ENCODE results near the gene TRMT1.
"Not testable (repeated sequence)": the region's sequence is repeated elsewhere in the genome, so short reads cannot be mapped to it uniquely, and the experiment has no call there.

The TRMT1 gene

DNA sequence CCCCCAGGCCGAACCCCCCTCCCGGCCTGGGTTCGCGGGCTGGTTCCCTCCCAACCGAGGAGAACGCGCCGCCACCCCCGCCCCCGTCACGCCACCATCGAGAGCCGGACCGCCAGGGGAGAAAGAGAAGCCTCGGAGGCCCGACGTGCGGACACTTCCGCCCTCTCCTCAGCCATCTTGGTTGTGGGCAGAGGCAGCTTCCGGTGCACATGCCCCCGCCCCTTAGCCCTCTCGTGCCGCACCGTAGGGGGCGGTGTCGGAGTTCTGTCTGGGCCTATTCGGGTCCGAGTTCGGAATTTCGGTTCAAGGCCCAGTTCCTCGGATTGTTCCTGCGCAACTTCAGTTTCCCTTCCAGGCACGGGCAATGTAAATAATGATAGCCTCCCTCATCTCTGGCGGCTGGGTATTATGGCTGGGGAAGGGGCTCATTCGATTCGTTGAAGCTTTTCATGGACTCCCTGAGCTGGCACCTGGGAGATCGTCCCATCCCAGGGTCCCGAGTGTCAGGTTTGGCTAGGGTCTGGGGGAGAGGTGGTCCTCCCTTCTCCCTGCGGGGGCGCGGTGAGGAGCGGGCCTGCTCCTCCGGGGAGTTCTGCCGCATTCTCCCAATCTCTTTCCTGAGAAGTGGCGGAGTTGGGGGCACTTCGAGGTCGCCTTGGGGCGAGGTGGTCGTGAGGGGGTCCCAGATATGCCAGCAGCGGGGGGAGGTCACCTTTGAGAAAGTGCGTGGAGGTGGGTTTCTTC is 33.8 kb upstream of the TRMT1 start, which contains the start of the genes IER2 and STX10:
Gene IER2 (plus strand): TSS at position 225 of the 744 bp plus-strand sequence. CDS start 2,776 bp downstream, outside the sequence.
Gene STX10 (minus strand): TSS at position 189 of the 744 bp plus-strand sequence. CDS start 202 bp downstream, outside the sequence.
- DNase-seq, result peak; percentile 76

DNA sequence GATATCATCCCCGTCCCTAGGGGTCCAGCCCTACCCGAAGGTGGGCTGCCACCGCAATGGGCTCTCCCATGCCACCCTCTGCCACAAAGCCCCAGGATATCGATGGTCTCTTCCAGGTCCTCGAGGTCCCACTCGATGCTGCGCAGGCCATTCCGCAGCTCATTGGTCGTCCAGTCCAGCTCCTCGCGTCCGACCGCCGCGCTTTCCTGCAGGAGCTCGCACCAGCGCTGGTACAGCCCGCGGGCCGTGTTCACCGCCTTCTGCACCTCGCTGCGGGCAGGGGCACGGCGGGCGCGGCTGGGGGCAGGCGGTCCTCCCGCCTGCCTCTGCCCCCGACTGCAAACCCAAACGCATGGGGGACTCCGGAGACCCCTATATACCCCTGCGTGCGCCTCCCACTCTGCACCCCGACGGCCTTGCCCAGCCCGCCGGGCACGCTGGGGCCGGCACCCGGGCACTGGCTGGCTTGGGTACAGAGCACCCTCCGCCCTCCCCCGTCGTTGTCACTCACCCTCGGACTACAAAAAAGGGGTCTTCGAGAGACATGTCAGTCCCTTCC is 33.2 kb upstream of the TRMT1 start:
- DNase-seq, result no peak

DNA sequence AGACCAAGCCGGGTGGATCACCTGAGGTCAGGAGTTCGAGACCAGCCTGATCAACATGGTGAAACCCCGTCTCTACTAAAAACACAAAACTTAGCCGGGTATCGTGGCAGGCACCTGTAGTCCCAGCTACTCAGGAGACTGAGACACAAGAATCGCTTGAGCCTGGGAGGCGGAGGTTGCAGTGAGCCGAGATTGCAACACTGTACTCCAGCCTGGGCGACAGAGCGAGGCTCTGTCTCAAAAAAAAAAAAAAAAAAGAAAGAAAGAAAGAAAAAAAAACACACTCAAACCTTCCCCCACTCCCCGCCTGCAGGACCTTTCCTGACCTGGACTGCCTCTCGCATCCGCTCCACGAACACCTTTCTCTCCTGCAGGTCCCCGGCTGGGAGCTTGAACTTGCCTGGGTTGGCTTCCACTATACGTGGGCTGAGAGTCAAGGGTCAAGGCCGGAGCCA is 32.7 kb upstream of the TRMT1 start:
- not testable (repeated sequence) for DNase-seq

DNA sequence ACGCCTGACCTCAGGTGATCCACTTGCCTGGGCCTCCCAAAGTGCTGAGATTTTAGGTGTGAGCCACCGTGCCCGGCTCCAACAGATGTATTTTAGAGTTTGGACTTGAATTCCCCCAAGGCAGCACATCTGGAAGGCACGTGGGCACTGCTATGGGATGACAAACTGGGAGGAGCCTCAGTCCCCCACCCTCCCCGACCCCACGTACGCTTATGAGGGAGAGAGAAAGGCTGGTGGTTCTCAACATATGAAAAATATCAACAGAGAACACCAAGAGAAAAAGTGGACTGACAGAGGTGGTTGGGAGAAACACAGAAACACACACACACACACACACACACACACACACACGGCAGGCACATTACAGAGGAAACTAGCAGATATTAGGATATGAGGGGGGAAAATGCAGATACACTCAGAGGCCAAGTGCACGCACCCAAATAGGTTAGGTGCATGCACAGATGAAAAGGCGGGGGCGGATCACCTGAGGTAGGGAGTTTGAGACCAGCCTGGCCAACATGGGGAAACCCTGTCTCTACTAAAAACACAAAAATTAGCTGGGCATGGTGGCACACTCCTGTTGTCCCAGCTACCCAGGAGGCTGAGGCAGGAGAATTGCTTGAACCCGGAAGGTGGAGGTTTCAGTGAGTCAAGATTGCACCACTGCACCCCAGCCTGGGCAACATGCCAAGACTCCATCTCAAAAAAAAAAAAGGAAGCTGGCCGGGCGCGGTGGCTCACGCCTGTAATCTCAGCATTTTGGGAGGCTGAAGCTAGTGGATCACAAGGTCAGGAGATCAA is 30.4 kb upstream of the TRMT1 start:
- no peak for DNase-seq

DNA sequence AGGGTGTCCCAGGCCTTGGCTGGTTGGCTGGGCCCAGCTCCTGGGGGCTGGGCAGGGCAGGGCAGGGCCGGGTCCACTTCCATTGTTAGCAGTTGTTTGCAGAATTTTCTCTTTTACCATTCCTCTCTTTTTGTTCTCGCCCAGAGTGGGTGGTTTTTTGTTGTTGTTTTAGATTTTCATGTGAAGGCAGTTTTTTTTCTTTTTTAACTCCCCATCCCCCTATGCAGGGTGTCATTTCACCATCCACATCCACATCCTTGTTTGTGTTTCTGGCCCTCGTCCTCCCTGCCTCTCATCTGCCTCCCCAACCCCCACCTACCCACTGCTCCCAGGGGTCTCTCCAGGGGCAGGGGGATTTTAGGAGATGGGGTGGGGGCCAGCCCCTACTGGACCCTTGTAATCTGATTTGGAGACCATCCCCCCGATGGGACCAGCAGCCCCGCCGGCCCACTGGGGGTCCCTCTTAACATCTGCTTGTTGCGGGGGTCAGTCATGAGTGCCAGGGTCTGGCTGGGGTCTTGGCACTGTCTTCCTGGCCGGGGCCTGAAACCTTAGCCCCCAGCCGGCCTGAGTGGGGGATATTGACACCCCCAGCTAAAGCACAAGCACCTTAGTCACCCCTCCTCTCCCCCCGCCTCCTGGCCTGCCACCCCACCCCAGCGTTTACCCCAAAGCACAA is 23.2 kb upstream of the TRMT1 start:
- no peak for DNase-seq

DNA sequence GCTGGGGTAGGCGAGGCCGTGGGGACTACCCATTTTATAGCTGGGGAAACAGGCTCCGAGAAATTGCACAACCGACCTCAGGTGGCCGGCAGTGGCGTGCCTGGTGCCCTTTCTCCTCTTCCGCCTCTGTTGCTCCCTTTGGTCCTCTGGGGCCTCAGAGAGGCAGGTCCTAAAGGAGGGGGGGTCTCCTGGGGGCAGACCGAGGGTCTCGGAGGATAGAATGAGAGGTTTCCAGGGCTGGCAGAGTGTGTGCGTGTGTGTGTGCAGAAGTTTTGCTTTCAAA is 22.3 kb upstream of the TRMT1 start:
- no peak for DNase-seq

DNA sequence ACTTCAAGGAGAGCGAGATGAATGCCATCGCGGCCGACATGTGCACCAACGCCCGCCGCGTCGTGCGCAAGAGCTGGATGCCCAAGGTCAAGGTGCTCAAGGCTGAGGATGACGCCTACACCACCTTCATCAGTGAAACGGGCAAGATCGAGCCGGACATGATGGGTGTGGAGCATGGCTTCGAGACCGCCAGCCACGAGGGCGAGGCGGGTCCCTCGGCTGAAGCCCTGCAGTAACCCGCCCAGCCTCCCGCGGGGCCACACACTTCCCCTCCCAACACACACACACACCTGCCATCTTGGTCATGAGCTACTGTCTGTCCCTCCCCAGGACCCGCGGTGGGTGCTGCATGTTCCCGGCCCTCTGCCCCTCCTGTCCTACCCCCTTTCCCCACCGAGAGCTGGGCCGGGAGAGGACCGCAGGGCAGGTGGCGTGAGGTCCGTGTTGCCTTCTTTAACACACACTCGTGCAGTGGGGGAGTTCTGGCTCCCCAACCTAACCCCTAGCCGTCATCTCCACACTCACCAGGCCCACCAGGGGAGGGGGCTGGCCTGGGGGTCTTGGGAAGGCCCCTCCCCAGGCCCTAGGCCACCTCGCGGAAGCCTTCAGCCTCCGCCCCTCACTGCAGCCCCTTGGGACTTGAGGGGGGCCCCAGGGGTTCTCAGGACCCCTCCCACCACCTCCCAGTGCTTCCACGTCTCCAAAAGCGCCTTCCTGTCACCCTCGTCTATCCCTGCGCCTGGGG is 21.8 kb upstream of the TRMT1 start:
- no peak for DNase-seq

DNA sequence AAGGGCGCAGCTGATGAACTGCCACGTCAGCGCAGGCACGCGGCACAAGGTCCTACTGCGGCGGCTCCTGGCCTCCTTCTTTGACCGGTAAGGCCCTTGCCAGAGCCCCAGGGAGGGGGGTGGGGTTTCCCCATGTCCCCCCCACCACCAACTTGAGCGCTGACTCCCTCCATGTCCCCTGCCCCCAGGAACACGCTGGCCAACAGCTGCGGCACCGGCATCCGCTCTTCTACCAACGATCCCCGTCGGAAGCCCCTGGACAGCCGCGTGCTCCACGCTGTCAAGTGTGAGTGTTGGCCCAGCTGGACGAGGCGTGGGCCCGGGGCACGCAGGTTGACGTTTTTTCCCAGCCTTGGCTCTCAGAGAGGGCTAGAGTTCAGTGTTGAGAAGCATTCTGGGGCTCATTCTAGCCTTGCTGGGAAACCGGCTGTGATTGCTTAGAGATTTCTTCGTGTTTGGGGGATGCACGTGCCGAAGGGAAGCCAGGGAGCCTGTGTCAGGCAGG is 20.8 kb upstream of the TRMT1 start:
- DNase-seq, result no peak

DNA sequence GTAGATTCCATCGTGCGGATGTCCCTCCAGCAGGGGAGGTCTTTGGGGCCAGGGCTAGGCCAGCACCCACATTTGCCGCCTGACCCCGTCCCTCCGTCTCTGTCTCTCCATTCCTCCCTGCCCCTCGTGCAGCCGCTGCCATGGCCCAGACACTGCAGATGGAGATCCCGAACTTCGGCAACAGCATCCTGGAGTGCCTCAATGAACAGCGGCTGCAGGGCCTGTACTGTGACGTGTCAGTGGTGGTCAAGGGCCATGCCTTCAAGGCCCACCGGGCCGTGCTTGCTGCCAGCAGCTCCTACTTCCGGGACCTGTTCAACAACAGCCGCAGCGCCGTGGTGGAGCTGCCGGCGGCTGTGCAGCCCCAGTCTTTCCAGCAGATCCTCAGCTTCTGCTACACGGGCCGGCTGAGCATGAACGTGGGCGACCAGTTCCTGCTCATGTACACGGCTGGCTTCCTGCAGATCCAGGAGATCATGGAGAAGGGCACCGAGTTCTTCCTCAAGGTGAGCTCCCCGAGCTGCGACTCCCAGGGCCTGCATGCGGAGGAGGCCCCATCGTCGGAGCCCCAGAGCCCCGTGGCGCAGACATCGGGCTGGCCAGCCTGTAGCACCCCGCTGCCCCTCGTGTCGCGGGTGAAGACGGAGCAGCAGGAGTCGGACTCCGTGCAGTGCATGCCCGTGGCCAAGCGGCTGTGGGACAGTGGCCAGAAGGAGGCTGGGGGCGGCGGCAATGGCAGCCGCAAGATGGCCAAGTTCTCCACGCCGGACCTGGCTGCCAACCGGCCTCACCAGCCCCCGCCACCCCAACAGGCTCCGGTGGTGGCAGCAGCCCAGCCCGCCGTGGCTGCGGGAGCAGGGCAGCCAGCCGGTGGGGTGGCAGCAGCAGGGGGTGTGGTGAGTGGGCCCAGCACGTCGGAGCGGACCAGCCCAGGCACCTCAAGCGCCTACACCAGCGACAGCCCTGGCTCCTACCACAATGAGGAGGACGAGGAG is 18.8 kb upstream of the TRMT1 start:
- DNase-seq, result no peak

DNA sequence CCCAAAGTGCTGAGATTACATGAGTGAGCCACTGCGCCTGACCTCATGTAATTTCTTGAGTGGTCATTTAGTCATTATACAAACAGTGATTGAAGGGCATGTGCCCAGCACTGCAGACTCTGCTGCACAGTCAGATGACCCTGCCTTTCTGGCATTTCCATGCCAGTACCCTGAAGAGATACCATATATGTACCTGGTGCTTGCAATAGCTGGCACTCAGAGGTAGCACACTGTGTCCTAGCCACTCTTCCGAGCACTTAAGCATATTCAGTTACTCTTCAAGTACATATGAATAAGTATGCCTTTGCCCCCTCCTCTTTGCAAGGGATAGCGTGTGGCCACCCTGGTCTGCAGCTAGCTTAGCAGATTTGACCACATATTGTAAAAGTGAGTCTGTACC is 18.1 kb upstream of the TRMT1 start:
- no peak for DNase-seq

DNA sequence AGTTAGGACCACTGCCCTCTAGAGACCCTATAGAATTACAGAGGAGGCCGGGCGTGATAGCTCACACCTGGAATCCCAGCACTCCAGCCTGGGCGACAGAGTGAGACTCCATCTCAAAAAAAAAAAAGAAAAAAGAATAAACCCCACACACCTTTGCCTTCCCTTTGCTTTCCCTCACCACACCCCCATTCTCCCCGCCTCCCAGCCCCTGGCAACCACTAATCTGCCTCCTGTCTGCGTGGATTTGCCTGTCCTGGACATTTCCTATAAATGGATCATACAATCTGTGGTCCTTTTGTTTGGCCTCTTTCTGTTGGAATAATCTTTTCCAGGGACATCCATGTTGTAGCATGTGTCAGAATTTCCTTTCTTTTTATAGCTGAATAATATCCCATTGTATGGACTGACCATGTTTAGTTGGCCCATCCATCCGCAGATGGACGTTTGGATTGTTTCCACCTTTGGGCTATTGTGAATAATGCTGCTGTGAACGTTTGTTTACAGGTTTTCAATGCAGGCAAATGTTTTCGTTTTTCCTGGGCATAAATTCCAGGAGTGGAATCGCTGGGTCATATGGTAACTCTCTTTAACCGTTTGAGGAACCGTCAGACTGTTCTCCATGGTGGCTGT is 16.8 kb upstream of the TRMT1 start:
- DNase-seq, result no peak

DNA sequence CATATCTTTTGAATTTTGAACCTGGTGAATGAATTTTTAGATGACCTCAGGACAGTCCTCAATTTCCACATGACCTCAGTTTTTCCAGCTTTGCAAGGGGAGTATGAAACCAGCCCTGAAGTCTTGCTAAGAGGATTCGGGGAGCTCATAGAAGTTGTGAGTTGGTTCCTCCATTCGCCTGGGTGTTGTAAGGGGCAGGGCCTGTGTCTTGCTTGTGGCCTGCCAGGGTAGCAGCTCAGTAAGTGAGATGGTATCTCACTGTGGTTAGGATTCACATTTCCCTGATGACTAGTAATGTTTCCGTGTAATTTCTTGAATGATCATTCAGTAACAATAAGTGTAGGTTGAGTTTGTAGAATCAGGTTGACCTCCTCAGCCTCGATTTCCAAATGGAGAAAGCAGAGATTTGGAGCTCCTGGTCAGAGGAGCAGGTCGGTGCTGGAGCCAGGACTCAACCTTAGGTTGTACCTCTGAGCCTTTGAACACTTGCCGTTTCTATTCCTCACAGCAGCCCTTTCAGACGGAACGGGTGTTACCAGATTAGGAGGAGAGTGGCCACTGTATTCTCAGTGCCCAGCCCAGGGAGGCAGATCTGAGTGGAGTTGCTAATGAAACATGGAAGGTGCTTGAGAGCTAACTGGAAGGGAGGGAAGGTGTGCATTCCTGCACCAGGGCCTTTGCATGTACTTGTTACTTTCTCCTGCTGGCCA is 16.1 kb upstream of the TRMT1 start:
- no peak for DNase-seq

DNA sequence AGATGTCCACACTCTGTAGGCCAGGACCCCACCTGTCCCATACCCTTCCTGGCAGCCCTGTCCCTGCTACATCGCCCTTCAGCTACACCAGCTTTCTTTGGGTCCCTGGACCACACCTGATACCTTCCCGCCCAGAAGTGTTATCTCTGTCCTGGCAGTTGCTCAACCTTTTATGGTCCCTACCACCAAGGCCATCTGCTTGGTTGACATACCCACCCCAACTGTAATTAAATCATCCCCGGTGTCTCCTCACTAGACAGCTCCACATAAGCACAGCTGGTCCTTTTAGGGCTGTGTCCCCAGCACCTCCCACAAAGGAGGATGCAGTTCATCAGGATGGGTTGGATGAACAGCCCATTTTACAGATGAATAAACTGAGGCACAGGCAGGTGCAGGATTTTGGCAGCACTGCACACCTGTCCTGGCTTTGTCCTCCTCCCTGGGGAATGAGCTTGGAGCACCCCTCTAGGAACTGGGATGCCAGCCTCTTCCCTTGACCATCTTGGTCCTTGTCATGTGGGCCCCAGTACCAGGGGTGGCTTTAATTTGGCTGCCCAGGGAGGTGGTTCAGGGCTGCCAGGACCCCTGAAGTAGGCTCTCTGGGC is 14.4 kb upstream of the TRMT1 start:
- DNase-seq, result no peak

DNA sequence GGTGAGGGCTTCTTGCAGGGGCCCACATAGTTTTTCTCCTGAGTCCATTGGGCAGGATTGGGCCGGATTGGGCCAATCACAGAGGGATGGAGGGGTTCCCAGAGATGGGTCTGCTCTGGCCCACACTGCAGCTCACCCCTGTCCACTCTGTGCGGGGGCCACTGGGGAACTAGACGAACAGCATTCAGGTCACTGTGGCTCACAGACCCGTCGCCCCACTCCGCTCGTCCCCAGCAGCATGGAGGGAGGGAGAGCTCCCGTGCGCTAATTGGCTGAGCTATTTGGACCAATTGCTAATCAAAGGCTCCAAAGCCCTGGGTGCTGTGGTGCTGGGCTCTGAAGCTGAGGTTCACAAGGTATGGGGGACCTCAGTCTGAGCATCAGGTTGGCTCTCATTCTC is 12.8 kb upstream of the TRMT1 start:
- no peak for DNase-seq

DNA sequence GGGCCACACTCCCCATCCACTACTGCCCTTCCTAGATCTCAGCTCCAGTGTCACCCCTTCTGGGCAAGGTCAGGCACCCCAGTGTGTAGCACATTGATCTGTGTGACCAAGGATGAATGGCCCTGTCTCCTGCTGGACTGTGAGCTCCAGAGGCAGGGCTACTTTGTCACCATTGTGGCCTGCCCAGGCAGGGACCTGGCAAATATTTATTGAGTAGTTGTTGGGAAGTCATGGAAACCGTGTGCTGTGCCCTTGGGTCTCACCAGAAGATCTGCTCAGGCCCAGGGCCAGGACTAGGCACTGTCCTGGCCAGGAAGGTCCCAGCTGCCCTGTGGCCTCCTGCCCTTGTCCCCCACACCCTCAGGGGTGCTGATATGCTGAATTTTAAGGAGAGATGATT is 12.0 kb upstream of the TRMT1 start:
- no peak for DNase-seq

DNA sequence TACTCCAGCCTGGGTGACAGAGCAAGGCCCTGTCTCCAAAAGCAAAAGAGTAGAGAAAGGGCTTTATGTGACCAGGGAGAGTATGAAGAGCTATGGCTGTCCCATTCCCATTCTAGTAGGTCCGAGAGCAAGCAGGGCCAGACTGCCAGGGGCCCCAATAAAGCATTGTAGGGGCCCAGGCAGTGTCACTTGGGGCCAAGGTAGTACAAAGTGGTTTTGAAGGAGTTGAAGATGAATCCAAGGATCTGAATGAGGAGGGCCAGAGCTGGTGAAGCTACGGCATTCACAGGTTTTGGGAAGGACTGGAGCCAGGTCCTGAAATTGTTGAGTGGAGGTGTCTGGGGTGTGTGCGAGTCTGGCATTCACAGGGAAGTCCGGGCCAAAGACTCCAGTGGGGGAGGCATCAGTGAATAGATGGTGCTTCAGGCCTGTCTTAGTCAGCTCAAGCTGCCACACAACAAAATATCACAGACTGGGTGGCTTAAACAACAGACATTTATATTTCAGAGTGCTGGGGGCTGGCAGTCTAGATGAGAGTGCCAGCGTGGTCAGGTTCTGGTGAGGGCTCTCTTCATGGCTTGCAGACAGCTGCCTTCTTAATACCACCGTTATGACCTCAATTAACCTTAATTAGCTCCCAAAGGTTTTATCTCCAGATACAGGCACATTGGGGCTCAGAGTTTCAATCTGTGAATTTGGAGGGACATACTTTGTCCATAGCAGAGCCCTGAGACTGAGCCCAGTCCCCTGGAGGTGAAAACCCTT is 11.5 kb upstream of the TRMT1 start:
- DNase-seq, result no peak

DNA sequence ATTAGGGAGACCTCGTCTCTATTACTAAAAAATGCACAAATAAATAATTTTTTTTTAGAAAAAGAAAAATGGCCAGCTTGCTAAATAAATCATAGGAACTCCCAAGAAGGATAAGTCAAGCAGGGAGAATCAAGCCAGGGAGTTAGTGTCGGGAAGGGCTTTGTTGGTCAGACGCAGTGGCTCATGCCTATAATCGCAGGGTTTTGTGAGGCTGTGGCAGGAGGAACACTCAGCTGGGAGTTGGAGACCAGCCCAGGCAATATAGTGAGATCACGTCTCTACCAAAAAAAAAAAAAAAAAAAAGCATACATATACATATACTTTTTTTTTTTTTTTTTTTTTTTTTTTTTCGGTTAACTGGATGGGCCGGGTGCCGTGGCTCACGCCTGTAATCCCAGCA is 10.5 kb upstream of the TRMT1 start:
- no peak for DNase-seq
